ENCODE data around the gene ETV3.
"Not testable (repeated sequence)": the region's sequence is repeated elsewhere in the genome, so short reads cannot be mapped to it uniquely, and the experiment has no call there.

ETV3 gene

GRCh38 chr1:157138220-157139051 lies at the start of gene ETV3:
TSS of gene ETV3 (minus strand) at chr1:157138395. CDS start at chr1:157136352, 2,043 bp downstream.
- in situ Hi-C loops (cut with MboI; ENCODE audit: low sequenced_read_pairs), result no loop called here

- in situ Hi-C loops (cut with MboI; ENCODE audit: low sequenced_read_pairs), result no loop called here
Observed at GRCh38 chr1:157186281-157186992, 48.2 kb upstream of the ETV3 start.

GRCh38 chr1:157183870-157184269 lies 45.7 kb upstream of the ETV3 start:
- in situ Hi-C loops (cut with MboI; ENCODE audit: low sequenced_read_pairs), result no loop called here

GRCh38 chr1:157182371-157182770 lies 44.2 kb upstream of the ETV3 start:
- in situ Hi-C loops (cut with MboI; ENCODE audit: low sequenced_read_pairs), result not testable (repeated sequence)

- in situ Hi-C loops (cut with MboI; ENCODE audit: low sequenced_read_pairs), result no loop called here
Observed at GRCh38 chr1:157181790-157182189, 43.6 kb upstream of the ETV3 start.

- in situ Hi-C loops (cut with MboI; ENCODE audit: low sequenced_read_pairs), result no loop called here
Observed at GRCh38 chr1:157181258-157181657, 43.1 kb upstream of the ETV3 start.

GRCh38 chr1:157178490-157178889 lies 40.3 kb upstream of the ETV3 start:
- in situ Hi-C loops (cut with MboI; ENCODE audit: low sequenced_read_pairs), result no loop called here

- in situ Hi-C loops (cut with MboI; ENCODE audit: low sequenced_read_pairs), result no loop called here
Observed at GRCh38 chr1:157177733-157178394, 39.7 kb upstream of the ETV3 start.

GRCh38 chr1:157176591-157177121 lies 38.5 kb upstream of the ETV3 start:
- in situ Hi-C loops (cut with MboI; ENCODE audit: low sequenced_read_pairs), result no loop called here

GRCh38 chr1:157176016-157176415 lies 37.8 kb upstream of the ETV3 start:
- in situ Hi-C loops (cut with MboI; ENCODE audit: low sequenced_read_pairs), result no loop called here

GRCh38 chr1:157173900-157174410 lies 35.8 kb upstream of the ETV3 start:
- in situ Hi-C loops (cut with MboI; ENCODE audit: low sequenced_read_pairs), result no loop called here

- in situ Hi-C loops (cut with MboI; ENCODE audit: low sequenced_read_pairs), result not testable (repeated sequence)
Observed at GRCh38 chr1:157173241-157173640, 35.0 kb upstream of the ETV3 start.

- in situ Hi-C loops (cut with MboI; ENCODE audit: low sequenced_read_pairs), result not testable (repeated sequence)
Observed at GRCh38 chr1:157172591-157172990, 34.4 kb upstream of the ETV3 start.

GRCh38 chr1:157171903-157172503 lies 33.8 kb upstream of the ETV3 start:
- in situ Hi-C loops (cut with MboI; ENCODE audit: low sequenced_read_pairs), result not testable (repeated sequence)

GRCh38 chr1:157170677-157171515 lies 32.7 kb upstream of the ETV3 start:
- in situ Hi-C loops (cut with MboI; ENCODE audit: low sequenced_read_pairs), result no loop called here

GRCh38 chr1:157168015-157168414 lies 29.8 kb upstream of the ETV3 start:
- in situ Hi-C loops (cut with MboI; ENCODE audit: low sequenced_read_pairs), result loop anchor here (10.0 kb wide), 1 partner anchor 73 kb away; the partner anchor contains the start of gene ETV3L

- in situ Hi-C loops (cut with MboI; ENCODE audit: low sequenced_read_pairs), result loop anchor here (10.0 kb wide), 1 partner anchor 73 kb away; the partner anchor contains the start of gene ETV3L
Observed at GRCh38 chr1:157167437-157167836, 29.2 kb upstream of the ETV3 start.

- in situ Hi-C loops (cut with MboI; ENCODE audit: low sequenced_read_pairs), result loop anchor here (10.0 kb wide), 1 partner anchor 72 kb away; the partner anchor contains the start of gene ETV3L
Observed at GRCh38 chr1:157166590-157166989, 28.4 kb upstream of the ETV3 start.

All from HL-60/S4 treated with retinoic acid at 250 ng/mL for 4 days and 3 days (cell line).